C4-2B (cell line): ENCODE data around the gene CD247.

Source experiments
- ZFX ChIP-seq: fragments of 450-650 bp; IDR thresholded peaks from 2 replicates; pipeline ENCODE4 v1.6.1; 2017
- TF ChIP-seq, protein P1 (sequence below): fragments of 450-650 bp; conservative IDR thresholded peaks from 2 replicates; pipeline ENCODE4 v1.5.1; 2017; ENCODE audit warnings: mild to moderate bottlenecking

- TF ChIP-seq, protein P1, sequence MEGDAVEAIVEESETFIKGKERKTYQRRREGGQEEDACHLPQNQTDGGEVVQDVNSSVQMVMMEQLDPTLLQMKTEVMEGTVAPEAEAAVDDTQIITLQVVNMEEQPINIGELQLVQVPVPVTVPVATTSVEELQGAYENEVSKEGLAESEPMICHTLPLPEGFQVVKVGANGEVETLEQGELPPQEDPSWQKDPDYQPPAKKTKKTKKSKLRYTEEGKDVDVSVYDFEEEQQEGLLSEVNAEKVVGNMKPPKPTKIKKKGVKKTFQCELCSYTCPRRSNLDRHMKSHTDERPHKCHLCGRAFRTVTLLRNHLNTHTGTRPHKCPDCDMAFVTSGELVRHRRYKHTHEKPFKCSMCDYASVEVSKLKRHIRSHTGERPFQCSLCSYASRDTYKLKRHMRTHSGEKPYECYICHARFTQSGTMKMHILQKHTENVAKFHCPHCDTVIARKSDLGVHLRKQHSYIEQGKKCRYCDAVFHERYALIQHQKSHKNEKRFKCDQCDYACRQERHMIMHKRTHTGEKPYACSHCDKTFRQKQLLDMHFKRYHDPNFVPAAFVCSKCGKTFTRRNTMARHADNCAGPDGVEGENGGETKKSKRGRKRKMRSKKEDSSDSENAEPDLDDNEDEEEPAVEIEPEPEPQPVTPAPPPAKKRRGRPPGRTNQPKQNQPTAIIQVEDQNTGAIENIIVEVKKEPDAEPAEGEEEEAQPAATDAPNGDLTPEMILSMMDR = no peak
- TF ChIP-seq ZFX = no peak
Measured at GRCh38 chr1:167441222-167441621, 77.1 kb downstream of the CD247 start.
